Neural cell (in vitro differentiated cells): Measurements from ENCODE around the gene TIMM17B. TPM values are rescaled to one million over a fixed set of nuclear protein-coding genes. Genes with fewer than 3 reads are reported as not detected.

Source experiments
- H2AFZ ChIP-seq: fragments of 200-600, 300-800 bp; sonication (generic), shearing (Covaris generic); 2 replicates; pipeline ENCODE4 v1.6.0; 2014; ENCODE audit warnings: low read depth, mild to moderate bottlenecking, antibody characterized with exemption, low read length, moderate library complexity
- H3F3A ChIP-seq: fragments of 200-600 bp; shearing (Covaris generic); 2 replicates; pipeline ENCODE4 v1.6.1; 2016; ENCODE audit warnings: mild to moderate bottlenecking, moderate library complexity, mixed read lengths, antibody characterized with exemption, low read length; ENCODE audit not compliant: insufficient read depth, poor library complexity, severe bottlenecking
- H3K27ac ChIP-seq: fragments of 200-600, 300-800 bp; sonication (generic), shearing (Covaris generic); 2 replicates; pipeline ENCODE4 v1.5.1; 2014; ENCODE audit warnings: mild to moderate bottlenecking, low read length, moderate library complexity
- H3K27me3 ChIP-seq: fragments of 300-800, 200-600 bp; sonication (generic), shearing (Covaris generic); 2 replicates; pipeline ENCODE4 v1.6.0; 2014; ENCODE audit warnings: mild to moderate bottlenecking, low read depth, low read length, moderate library complexity; ENCODE audit not compliant: insufficient read depth
- H3K36me3 ChIP-seq: fragments of 300-800, 200-600 bp; sonication (generic), shearing (Covaris generic); 2 replicates; pipeline ENCODE4 v1.5.1; 2014; ENCODE audit warnings: mild to moderate bottlenecking, antibody characterized with exemption, low read length, moderate library complexity; ENCODE audit not compliant: insufficient read depth
- H3K4me2 ChIP-seq: fragments of 300-800, 200-600 bp; sonication (generic), shearing (Covaris generic); 2 replicates; pipeline ENCODE4 v1.6.0; 2014; ENCODE audit warnings: mild to moderate bottlenecking, low read length
- H3K4me3 ChIP-seq: fragments of 300-800, 200-600 bp; sonication (generic), shearing (Covaris generic); 2 replicates; pipeline ENCODE4 v1.5.1; 2014; ENCODE audit warnings: mild to moderate bottlenecking, low read length, moderate library complexity
- H3K79me2 ChIP-seq: fragments of 200-600 bp; shearing (Covaris generic); replicated peaks from 2 replicates; pipeline ENCODE4 v1.6.0; 2014; ENCODE audit warnings: mild to moderate bottlenecking, low read length, moderate library complexity; ENCODE audit not compliant: insufficient read depth
- H3K9ac ChIP-seq: fragments of 300-800, 200-600 bp; sonication (generic), shearing (Covaris generic); 2 replicates; pipeline ENCODE4 v1.6.1; 2016; ENCODE audit warnings: mild to moderate bottlenecking, low read length, mixed read lengths
- H3K9me2 ChIP-seq: fragments of 200-600 bp; shearing (Covaris generic); 2 replicates; pipeline ENCODE4 v1.6.1; 2016; ENCODE audit warnings: mild to moderate bottlenecking, low read length, mixed read lengths; ENCODE audit not compliant: insufficient read depth
- H3K9me3 ChIP-seq: fragments of 200-600, 300-800 bp; sonication (generic), shearing (Covaris generic); 2 replicates; pipeline ENCODE4 v1.6.1; 2016; ENCODE audit warnings: mild to moderate bottlenecking, mixed run types, low read length, moderate library complexity, mixed read lengths
- H4K20me1 ChIP-seq: fragments of 200-600 bp; shearing (Covaris generic); 2 replicates; pipeline ENCODE4 v1.6.1; 2016; ENCODE audit warnings: mild to moderate bottlenecking, mixed run types; ENCODE audit not compliant: insufficient read depth
- EP300 ChIP-seq: fragments of 450-650 bp; conservative IDR thresholded peaks from 2 replicates; pipeline ENCODE4 v1.6.1; 2014; ENCODE audit warnings: antibody characterized with exemption, mild to moderate bottlenecking, moderate library complexity; ENCODE audit not compliant: poor library complexity, severe bottlenecking
- EZH2 ChIP-seq: fragments of 200-600, 300-800 bp; shearing (Covaris generic), sonication (generic); IDR thresholded peaks from 2 replicates; pipeline ENCODE4 v1.6.1; 2014; ENCODE audit warnings: antibody characterized with exemption, low read length, borderline replicate concordance, mild to moderate bottlenecking; ENCODE audit not compliant: insufficient read depth, poor library complexity, severe bottlenecking
- MXI1 ChIP-seq: fragments of 450-650 bp; conservative IDR thresholded peaks from 2 replicates; pipeline ENCODE4 v1.6.1; 2014; ENCODE audit warnings: antibody characterized with exemption, mild to moderate bottlenecking; ENCODE audit not compliant: poor library complexity, severe bottlenecking
- POLR2AphosphoS5 ChIP-seq: IDR thresholded peaks from 2 replicates; pipeline ENCODE4 v1.6.1; 2012
- RAD21 ChIP-seq: fragments of 450-650 bp; conservative IDR thresholded peaks from 2 replicates; pipeline ENCODE4 v1.6.1; 2014; ENCODE audit warnings: antibody characterized with exemption, mild to moderate bottlenecking, moderate library complexity
- SMC3 ChIP-seq: fragments of 450-650 bp; conservative IDR thresholded peaks from 2 replicates; pipeline ENCODE4 v1.6.1; 2014; ENCODE audit warnings: antibody characterized with exemption, mild to moderate bottlenecking, moderate library complexity; ENCODE audit not compliant: poor library complexity
- TAF1 ChIP-seq: IDR thresholded peaks from 2 replicates; pipeline ENCODE4 v1.6.1; 2012; ENCODE audit warnings: low read depth
- polyA plus RNA-seq: library from polyadenylated mRNA; depleted of rRNA; stranded (reverse); fragments of >200 nt; gene quantifications from 2 replicates; pipeline ENCODE4 v1.2.3, GENCODE V29; 2014
- TF ChIP-seq, protein P1 (sequence below): IDR thresholded peaks from 2 replicates; pipeline ENCODE4 v1.6.1; 2012; ENCODE audit warnings: borderline replicate concordance
- TF ChIP-seq, protein P2 (sequence below): fragments of 450-650 bp; IDR thresholded peaks from 2 replicates; pipeline ENCODE4 v1.5.1; 2014; ENCODE audit warnings: antibody characterized with exemption, mild to moderate bottlenecking, moderate library complexity; ENCODE audit not compliant: poor library complexity, severe bottlenecking

Gene TIMM17B
- polyA plus RNA-seq, 1 donor from 2014 or later = 131 TPM

- Histone ChIP-seq H4K20me1 (no peaks in the 10 kb centered on the region), H3K9me2 (no peaks in the 10 kb centered on the region), H2AFZ (no peak overlapping the region), H3K79me2 (peaks cover 10% of the 10 kb centered on the region), H3K27me3 (no peaks in the 10 kb centered on the region), H3K9me3 (no peaks in the 10 kb centered on the region), H3K27ac (no peak overlapping the region), H3K4me2 (no peak overlapping the region), H3K36me3 (no peaks in the 10 kb centered on the region), H3K4me3 (no peak overlapping the region), H3F3A (no peaks in the 10 kb centered on the region), H3K9ac (no peak overlapping the region)
- TF ChIP-seq POLR2AphosphoS5 (no peak), TAF1 (no peak), EP300 (no peak), RAD21 (no peak), MXI1 (no peak), EZH2 (no peak), SMC3 (no peak)
- TF ChIP-seq, protein P1, sequence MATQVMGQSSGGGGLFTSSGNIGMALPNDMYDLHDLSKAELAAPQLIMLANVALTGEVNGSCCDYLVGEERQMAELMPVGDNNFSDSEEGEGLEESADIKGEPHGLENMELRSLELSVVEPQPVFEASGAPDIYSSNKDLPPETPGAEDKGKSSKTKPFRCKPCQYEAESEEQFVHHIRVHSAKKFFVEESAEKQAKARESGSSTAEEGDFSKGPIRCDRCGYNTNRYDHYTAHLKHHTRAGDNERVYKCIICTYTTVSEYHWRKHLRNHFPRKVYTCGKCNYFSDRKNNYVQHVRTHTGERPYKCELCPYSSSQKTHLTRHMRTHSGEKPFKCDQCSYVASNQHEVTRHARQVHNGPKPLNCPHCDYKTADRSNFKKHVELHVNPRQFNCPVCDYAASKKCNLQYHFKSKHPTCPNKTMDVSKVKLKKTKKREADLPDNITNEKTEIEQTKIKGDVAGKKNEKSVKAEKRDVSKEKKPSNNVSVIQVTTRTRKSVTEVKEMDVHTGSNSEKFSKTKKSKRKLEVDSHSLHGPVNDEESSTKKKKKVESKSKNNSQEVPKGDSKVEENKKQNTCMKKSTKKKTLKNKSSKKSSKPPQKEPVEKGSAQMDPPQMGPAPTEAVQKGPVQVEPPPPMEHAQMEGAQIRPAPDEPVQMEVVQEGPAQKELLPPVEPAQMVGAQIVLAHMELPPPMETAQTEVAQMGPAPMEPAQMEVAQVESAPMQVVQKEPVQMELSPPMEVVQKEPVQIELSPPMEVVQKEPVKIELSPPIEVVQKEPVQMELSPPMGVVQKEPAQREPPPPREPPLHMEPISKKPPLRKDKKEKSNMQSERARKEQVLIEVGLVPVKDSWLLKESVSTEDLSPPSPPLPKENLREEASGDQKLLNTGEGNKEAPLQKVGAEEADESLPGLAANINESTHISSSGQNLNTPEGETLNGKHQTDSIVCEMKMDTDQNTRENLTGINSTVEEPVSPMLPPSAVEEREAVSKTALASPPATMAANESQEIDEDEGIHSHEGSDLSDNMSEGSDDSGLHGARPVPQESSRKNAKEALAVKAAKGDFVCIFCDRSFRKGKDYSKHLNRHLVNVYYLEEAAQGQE = no peak
- TF ChIP-seq, protein P2, sequence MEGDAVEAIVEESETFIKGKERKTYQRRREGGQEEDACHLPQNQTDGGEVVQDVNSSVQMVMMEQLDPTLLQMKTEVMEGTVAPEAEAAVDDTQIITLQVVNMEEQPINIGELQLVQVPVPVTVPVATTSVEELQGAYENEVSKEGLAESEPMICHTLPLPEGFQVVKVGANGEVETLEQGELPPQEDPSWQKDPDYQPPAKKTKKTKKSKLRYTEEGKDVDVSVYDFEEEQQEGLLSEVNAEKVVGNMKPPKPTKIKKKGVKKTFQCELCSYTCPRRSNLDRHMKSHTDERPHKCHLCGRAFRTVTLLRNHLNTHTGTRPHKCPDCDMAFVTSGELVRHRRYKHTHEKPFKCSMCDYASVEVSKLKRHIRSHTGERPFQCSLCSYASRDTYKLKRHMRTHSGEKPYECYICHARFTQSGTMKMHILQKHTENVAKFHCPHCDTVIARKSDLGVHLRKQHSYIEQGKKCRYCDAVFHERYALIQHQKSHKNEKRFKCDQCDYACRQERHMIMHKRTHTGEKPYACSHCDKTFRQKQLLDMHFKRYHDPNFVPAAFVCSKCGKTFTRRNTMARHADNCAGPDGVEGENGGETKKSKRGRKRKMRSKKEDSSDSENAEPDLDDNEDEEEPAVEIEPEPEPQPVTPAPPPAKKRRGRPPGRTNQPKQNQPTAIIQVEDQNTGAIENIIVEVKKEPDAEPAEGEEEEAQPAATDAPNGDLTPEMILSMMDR = no peak
Observed at GRCh38 chrX:48893556-48894348, 3.8 kb downstream of the TIMM17B start.

DNA sequence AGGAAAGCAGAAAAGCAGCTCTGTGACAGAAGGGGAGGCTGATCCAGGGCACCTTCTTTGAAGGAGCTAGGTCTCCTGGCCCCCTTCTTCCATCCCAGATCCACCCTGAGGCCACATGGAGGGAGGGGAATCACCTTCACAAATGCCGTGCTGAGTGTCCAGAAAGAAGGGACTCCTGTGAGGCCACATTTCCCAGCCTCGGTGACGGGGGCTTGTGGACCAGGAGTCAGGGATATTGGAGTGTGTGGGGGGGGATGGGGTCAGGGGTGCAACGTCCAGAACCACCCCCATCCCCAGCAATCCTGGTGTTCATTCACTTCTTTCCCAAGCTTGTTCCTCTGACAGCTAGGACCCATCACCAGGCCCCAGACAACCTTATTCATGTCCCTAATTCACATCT lies 4.7 kb downstream of the TIMM17B start:
- peaks cover 10% of the 10 kb centered on the region for H3K79me2 ChIP-seq
- TF ChIP-seq EP300 = no peak
- no peak for TF ChIP-seq SMC3
- TF ChIP-seq, protein P2 = no peak
- TF ChIP-seq EZH2 = no peak
- H2AFZ ChIP-seq = no peak overlapping the region
- H3K9me3 ChIP-seq = no peaks in the 10 kb centered on the region
- no peak overlapping the region for H3K27ac ChIP-seq
- no peaks in the 10 kb centered on the region for H3F3A ChIP-seq
- H3K4me2 ChIP-seq = no peak overlapping the region
- H4K20me1 ChIP-seq = no peaks in the 10 kb centered on the region
- no peak overlapping the region for H3K4me3 ChIP-seq
- H3K9me2 ChIP-seq = no peaks in the 10 kb centered on the region
- H3K36me3 ChIP-seq = no peaks in the 10 kb centered on the region
- no peaks in the 10 kb centered on the region for H3K27me3 ChIP-seq
- H3K9ac ChIP-seq = no peak overlapping the region
